ENCODE measurements around the gene BCHE.

Gene BCHE

GRCh38 chr3:165748094-165748493 is 89.1 kb downstream of the BCHE start:
- no peak overlapping the region for H3K4me3 ChIP-seq (ENCODE audit: low read length)
- DNase-seq (ENCODE audit: low read depth), result no peak
- no peak for TF ChIP-seq CTCF (conservative IDR thresholded peaks at IDR 0.05; ENCODE audit: low read length)

DNA sequence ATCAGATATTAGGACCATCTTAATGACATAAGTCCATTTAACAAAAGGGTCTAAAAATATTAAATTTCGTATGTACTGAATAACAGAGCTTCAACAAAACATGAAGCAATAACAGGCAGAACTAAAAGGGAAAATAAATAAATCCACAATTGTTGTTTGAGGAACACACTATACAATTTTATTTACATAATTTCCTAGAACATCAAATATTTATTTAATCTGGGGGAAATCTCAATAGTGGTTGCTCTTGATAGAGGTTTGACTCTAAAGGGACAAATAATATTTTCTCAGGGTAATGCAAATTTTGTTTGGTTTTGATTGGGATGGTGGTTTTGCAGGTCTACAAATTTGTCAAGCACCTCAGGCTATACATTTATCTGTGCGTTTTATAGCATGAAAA is 90.3 kb downstream of the BCHE start:
- no peak for TF ChIP-seq CTCF (conservative IDR thresholded peaks at IDR 0.05; ENCODE audit: low read length)
- DNase-seq (ENCODE audit: low read depth), result no peak
- no peak overlapping the region for H3K4me3 ChIP-seq (ENCODE audit: low read length)

DNA sequence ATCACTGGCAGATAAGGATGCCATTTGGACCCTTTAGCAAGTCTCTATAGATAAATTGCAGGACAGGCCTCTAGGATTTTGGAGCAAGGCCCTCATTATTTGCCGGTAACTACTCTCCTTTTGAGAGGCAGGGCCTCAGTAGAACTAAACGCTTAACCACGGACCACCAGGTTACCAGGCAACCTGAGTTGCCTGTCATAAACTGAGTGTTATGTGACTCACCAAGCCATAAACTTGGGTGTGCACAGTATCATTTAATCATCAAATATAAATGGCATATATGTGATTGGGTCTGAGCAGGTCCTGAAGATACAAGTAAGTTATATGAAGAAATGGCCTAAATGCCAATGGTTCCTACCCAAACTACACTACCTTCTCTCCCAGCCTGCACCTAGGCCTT is 93.2 kb downstream of the BCHE start:
- no peak overlapping the region for H3K4me3 ChIP-seq (ENCODE audit: low read length)
- TF ChIP-seq CTCF (conservative IDR thresholded peaks at IDR 0.05; ENCODE audit: low read length), result no peak
- no peak for DNase-seq (ENCODE audit: low read depth)

GRCh38 chr3:165742351-165742750 is 94.9 kb downstream of the BCHE start:
- DNase-seq (ENCODE audit: low read depth), result no peak
- no peak for TF ChIP-seq CTCF (conservative IDR thresholded peaks at IDR 0.05; ENCODE audit: low read length)
- H3K4me3 ChIP-seq (ENCODE audit: low read length), result no peak overlapping the region

- DNase-seq (ENCODE audit: low read depth), result no peak
- no peak for TF ChIP-seq CTCF (conservative IDR thresholded peaks at IDR 0.05; ENCODE audit: low read length)
- H3K4me3 ChIP-seq (ENCODE audit: low read length), result no peak overlapping the region
These were observed 107.5 kb downstream of the BCHE start for GRCh38 chr3:165729756-165730155.

GRCh38 chr3:165728924-165729323 is 108.3 kb downstream of the BCHE start:
- TF ChIP-seq CTCF (conservative IDR thresholded peaks at IDR 0.05; ENCODE audit: low read length), result no peak

DNA sequence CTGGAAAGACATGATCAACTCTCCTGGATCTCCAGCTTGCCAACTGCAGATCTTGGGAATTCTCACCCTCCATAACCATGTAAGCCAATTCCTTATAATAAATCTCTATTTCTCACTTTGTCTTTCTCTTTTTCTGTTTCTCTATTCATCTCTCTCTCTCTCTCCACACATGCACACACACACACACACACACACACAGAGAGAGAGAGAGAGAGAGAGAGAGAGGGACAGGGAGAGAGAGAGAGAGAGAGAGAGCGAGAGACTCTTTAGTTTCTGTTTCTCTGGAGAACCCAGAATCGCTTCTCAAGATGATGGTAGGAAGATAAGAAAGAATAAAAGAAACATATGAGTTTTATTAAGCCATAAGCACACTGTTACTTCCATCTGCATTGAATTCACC is 111.9 kb downstream of the BCHE start:
- DNase-seq (ENCODE audit: low read depth), result no peak
- no peak for TF ChIP-seq CTCF (conservative IDR thresholded peaks at IDR 0.05; ENCODE audit: low read length)
- H3K4me3 ChIP-seq (ENCODE audit: low read length), result no peak overlapping the region

More at GRCh38 chr3:165728924-165729323, 108.3 kb downstream of the BCHE start:
- H3K4me3 ChIP-seq (ENCODE audit: low read length), result no peak overlapping the region
- DNase-seq (ENCODE audit: low read depth), result no peak

Measured in AG10803 (cell line).